Uterus (tissue), 4 donors: ENCODE results near the gene TMEM51. TPM values are rescaled to one million over a fixed set of nuclear protein-coding genes. Genes with fewer than 3 reads are reported as not detected.

Experiments
- total RNA-seq, 4 donors: library from RNA; depleted of rRNA in 3 of 4; stranded (reverse); fragments of >200 nt in 3 of 4; gene quantifications; one replicate each; pipeline versions ENCODE4 v1.1.0 to v1.2.4, GENCODE V29; 2014 to 2023
- donor health status: DM: yes; HTN: yes; CAD: no.

Gene TMEM51
- total RNA-seq, 4 donors from 2014 or later, result 1.3 to 45.0 (median 9.9) TPM

Other genes with a start within 250 kb of the TMEM51 start
- gene FHAD1, start 93.5 kb downstream of the TMEM51 start, total RNA-seq, result 1 to 10 TPM in 2 of 4 donors, not detected in 2; 1.1 to 4.1 TPM